ENCODE measurements around the gene MFSD2A. TPM values are rescaled to one million over a fixed set of nuclear protein-coding genes. Genes with fewer than 3 reads are reported as not detected.

The MFSD2A gene
- total RNA-seq, 1 experiment from 2014 or later = 8.0 TPM

GRCh38 chr1:39987869-39988268 lies 32.9 kb downstream of the MFSD2A start:
- Histone ChIP-seq H3K9ac (ENCODE audit: low read length) (no peak overlapping the region), H3K36me3 (ENCODE audit: control insufficient read depth in 1 of 2, insufficient read depth in 2 of 2, low read length in 2 of 2) (no peaks in the 10 kb centered on the region), H3K9me3 (ENCODE audit: control insufficient read depth in 1 of 2, insufficient read depth in 1 of 2, low read depth in 1 of 2, low read length in 2 of 2) (no peaks in the 10 kb centered on the region), H3K9me2 (ENCODE audit: insufficient read depth) (no peaks in the 10 kb centered on the region), H3K4me3 (replicated peaks in 1 of 2; ENCODE audit: low read depth in 1 of 2, low read length in 2 of 2) (no peak overlapping the region), H3K4me1 (ENCODE audit: control insufficient read depth in 1 of 2, insufficient read depth in 2 of 2, low read length in 2 of 2) (peaks cover 0 to 10% of the 10 kb centered on the region in 2 experiments; a peak in 1 of 4 replicates), H3K4me2 (ENCODE audit: low read length) (no peak overlapping the region), H3K79me2 (ENCODE audit: insufficient read depth, low read length) (no peaks in the 10 kb centered on the region), H3K27ac (ENCODE audit: low read depth, low read length) (no peak overlapping the region), H4K20me1 (ENCODE audit: insufficient read depth) (no peaks in the 10 kb centered on the region), H3K27me3 (ENCODE audit: insufficient read depth, low read length) (no peaks in the 10 kb centered on the region), H2AFZ (ENCODE audit: low read depth, low read length, poor library complexity, severe bottlenecking) (no peak overlapping the region)
- CTCF ChIA-PET = no interaction called here
- DNase-seq (ENCODE audit: low read depth, low spot score) (no peak), ATAC-seq (no peak)
- no peak for TF ChIP-seq MAX (IDR thresholded peaks at IDR 0.05)
- no peak for TF ChIP-seq POLR2AphosphoS5 (IDR thresholded peaks at IDR 0.05; ENCODE audit: low read depth, low read length)
- no peak for TF ChIP-seq JUND (IDR thresholded peaks at IDR 0.05)
- intact Hi-C loops (cut with micrococcal nuclease) = no loop called here
- RAD21 ChIA-PET (ENCODE audit: low non-redundant PET in 1 of 2, low total read pairs in 2 of 2, uncharacterized antibody in 2 of 2, unreplicated experiment in 2 of 2) = no interaction called here
- POLR2A ChIA-PET = no interaction called here
- no TSS peak for BruUV-seq (replicated peaks)

GRCh38 chr1:39988618-39989343 lies 33.8 kb downstream of the MFSD2A start:
- intact Hi-C loops (cut with micrococcal nuclease) = no loop called here
- Histone ChIP-seq H3K9me3 (ENCODE audit: control insufficient read depth in 1 of 2, insufficient read depth in 1 of 2, low read depth in 1 of 2, low read length in 2 of 2) (no peaks in the 10 kb centered on the region), H3K9ac (ENCODE audit: low read length) (no peak overlapping the region), H3K27ac (ENCODE audit: low read depth, low read length) (no peak overlapping the region), H3K4me2 (ENCODE audit: low read length) (no peak overlapping the region), H2AFZ (ENCODE audit: low read depth, low read length, poor library complexity, severe bottlenecking) (no peak overlapping the region), H3K36me3 (ENCODE audit: control insufficient read depth in 1 of 2, insufficient read depth in 2 of 2, low read length in 2 of 2) (no peaks in the 10 kb centered on the region), H3K4me1 (ENCODE audit: control insufficient read depth in 1 of 2, insufficient read depth in 2 of 2, low read length in 2 of 2) (peaks cover 0 to 10% of the 10 kb centered on the region in 2 experiments; a peak in 1 of 4 replicates), H3K79me2 (ENCODE audit: insufficient read depth, low read length) (no peaks in the 10 kb centered on the region), H4K20me1 (ENCODE audit: insufficient read depth) (no peaks in the 10 kb centered on the region), H3K27me3 (ENCODE audit: insufficient read depth, low read length) (no peaks in the 10 kb centered on the region), H3K9me2 (ENCODE audit: insufficient read depth) (no peaks in the 10 kb centered on the region), H3K4me3 (replicated peaks in 1 of 2; ENCODE audit: low read depth in 1 of 2, low read length in 2 of 2) (no peak overlapping the region)
- ChIA-PET RAD21 (ENCODE audit: low non-redundant PET in 1 of 2, low total read pairs in 2 of 2, uncharacterized antibody in 2 of 2, unreplicated experiment in 2 of 2) (no interaction called here), POLR2A (no interaction called here), CTCF (no interaction called here)
- no TSS peak for BruUV-seq (replicated peaks)
- no peak for DNase-seq (ENCODE audit: low read depth, low spot score)
- no peak for ATAC-seq
- TF ChIP-seq SP1 (IDR thresholded peaks at IDR 0.05; ENCODE audit: low read depth) (no peak), EZH2phosphoT487 (IDR thresholded peaks at IDR 0.05; ENCODE audit: borderline replicate concordance) (no peak), SIN3A (IDR thresholded peaks at IDR 0.05; ENCODE audit: low read depth) (no peak), ZBTB33 (IDR thresholded peaks at IDR 0.05; ENCODE audit: extremely low read depth, insufficient replicate concordance, low read length) (no peak), SRF (IDR thresholded peaks at IDR 0.05; ENCODE audit: low read depth) (no peak), MAX (IDR thresholded peaks at IDR 0.05) (no peak), FOSL1 (IDR thresholded peaks at IDR 0.05; ENCODE audit: low read depth) (no peak), CEBPB (IDR thresholded peaks at IDR 0.05; ENCODE audit: low read depth) (no peak), CBX3 (IDR thresholded peaks at IDR 0.05; ENCODE audit: low read depth) (no peak), POLR2AphosphoS5 (IDR thresholded peaks at IDR 0.05; ENCODE audit: low read depth, low read length) (no peak), YY1 (IDR thresholded peaks at IDR 0.05; ENCODE audit: extremely low read depth, insufficient replicate concordance, low read depth, low read length) (no peak), CTCF (IDR thresholded peaks at IDR 0.05 in 2 of 3, conservative IDR thresholded peaks at IDR 0.05 in 1 of 3; ENCODE audit: borderline replicate concordance in 1 of 3, insufficient read depth in 1 of 3, low read depth in 2 of 3, low read length in 2 of 3) (no peak)
